Activated T-cell treated with anti-CD3 and anti-CD28 coated beads, Interleukin-2, amount 50 U/mL, for 24 hours (primary cell): ENCODE results near the gene PCDH1.
A peak's percentile ranks its signal among the peaks of the same experiment; 100 is the strongest.
"Not testable (repeated sequence)": the region's sequence is repeated elsewhere in the genome, so short reads cannot be mapped to it uniquely, and the experiment has no call there.

Experiments used
- DNase-seq: peaks from one replicate; pipeline ENCODE4 v3.0.0-alpha.2; 2020
- H3K27ac Mint-ChIP-seq: 2 replicates; pipeline ENCODE4 v1.8.0; 2020; ENCODE audit warnings: mild to moderate bottlenecking, mixed read lengths
- H3K27me3 Mint-ChIP-seq: 2 replicates; pipeline ENCODE4 v1.8.0; 2020; ENCODE audit warnings: mixed read lengths
- H3K36me3 Mint-ChIP-seq: 2 replicates; pipeline ENCODE4 v1.8.0; 2020; ENCODE audit warnings: low read depth, mixed read lengths
- H3K4me1 Mint-ChIP-seq: 2 replicates; pipeline ENCODE4 v1.8.0; 2020; ENCODE audit warnings: low read depth, mixed read lengths
- H3K4me3 Mint-ChIP-seq: 2 replicates; pipeline ENCODE4 v1.8.0; 2020; ENCODE audit warnings: mild to moderate bottlenecking, moderate library complexity, mixed read lengths
- H3K9me3 Mint-ChIP-seq: 2 replicates; pipeline ENCODE4 v1.8.0; 2020; ENCODE audit warnings: mixed read lengths

Gene PCDH1

GRCh38 chr5:141909212-141909611 lies 31.0 kb upstream of the PCDH1 start:
- no peaks in the 10 kb centered on the region for H3K36me3 Mint-ChIP-seq
- no peak for DNase-seq
- no peak overlapping the region for H3K27ac Mint-ChIP-seq
- H3K9me3 Mint-ChIP-seq: no peaks in the 10 kb centered on the region
- peaks cover 20% of the 10 kb centered on the region for H3K27me3 Mint-ChIP-seq
- H3K4me3 Mint-ChIP-seq: no peak overlapping the region
- peaks cover 10% of the 10 kb centered on the region for H3K4me1 Mint-ChIP-seq

GRCh38 chr5:141908796-141909195 lies 30.6 kb upstream of the PCDH1 start:
- H3K4me1 Mint-ChIP-seq: peaks cover 8% of the 10 kb centered on the region
- no peaks in the 10 kb centered on the region for H3K36me3 Mint-ChIP-seq
- H3K27me3 Mint-ChIP-seq: peaks cover 18% of the 10 kb centered on the region
- no peaks in the 10 kb centered on the region for H3K9me3 Mint-ChIP-seq
- DNase-seq: no peak
- no peak overlapping the region for H3K27ac Mint-ChIP-seq
- H3K4me3 Mint-ChIP-seq: no peak overlapping the region

GRCh38 chr5:141906972-141907371 lies 28.8 kb upstream of the PCDH1 start:
- Mint-ChIP-seq H3K4me1 (peaks cover 2% of the 10 kb centered on the region), H3K27ac (no peak overlapping the region), H3K36me3 (no peaks in the 10 kb centered on the region), H3K4me3 (no peak overlapping the region), H3K27me3 (peaks cover 3% of the 10 kb centered on the region), H3K9me3 (no peaks in the 10 kb centered on the region)
- DNase-seq: no peak

GRCh38 chr5:141906517-141906916 lies 28.3 kb upstream of the PCDH1 start:
- DNase-seq: no peak
- H3K4me1 Mint-ChIP-seq: peaks cover 2% of the 10 kb centered on the region
- no peaks in the 10 kb centered on the region for H3K9me3 Mint-ChIP-seq
- no peaks in the 10 kb centered on the region for H3K36me3 Mint-ChIP-seq
- no peak overlapping the region for H3K4me3 Mint-ChIP-seq
- peaks cover 5% of the 10 kb centered on the region for H3K27me3 Mint-ChIP-seq
- H3K27ac Mint-ChIP-seq: no peak overlapping the region

DNA sequence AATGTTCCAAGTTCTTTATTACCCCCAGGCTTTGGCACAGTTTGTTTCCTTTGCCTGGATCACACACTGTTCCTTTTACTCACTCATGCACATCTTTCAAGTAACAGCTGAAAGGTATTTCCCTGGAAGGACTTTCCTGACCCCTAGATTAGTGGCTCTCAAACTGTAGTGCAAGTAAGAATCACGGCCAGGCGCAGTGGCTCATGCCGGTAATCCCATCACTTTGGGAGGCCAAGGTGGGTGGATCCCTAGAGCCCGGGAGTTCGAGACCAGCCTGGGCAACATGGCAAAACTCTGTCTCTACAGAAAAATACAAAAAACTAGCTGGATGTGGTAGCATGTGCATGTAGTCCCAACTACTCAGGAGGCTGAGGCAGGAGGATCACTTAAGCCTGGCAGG lies 26.3 kb upstream of the PCDH1 start:
- H3K36me3 Mint-ChIP-seq: no peaks in the 10 kb centered on the region
- no peaks in the 10 kb centered on the region for H3K9me3 Mint-ChIP-seq
- peaks cover 2% of the 10 kb centered on the region for H3K4me1 Mint-ChIP-seq
- DNase-seq: no peak
- H3K27ac Mint-ChIP-seq: no peak overlapping the region
- peaks cover 5% of the 10 kb centered on the region for H3K27me3 Mint-ChIP-seq
- no peak overlapping the region for H3K4me3 Mint-ChIP-seq

DNA sequence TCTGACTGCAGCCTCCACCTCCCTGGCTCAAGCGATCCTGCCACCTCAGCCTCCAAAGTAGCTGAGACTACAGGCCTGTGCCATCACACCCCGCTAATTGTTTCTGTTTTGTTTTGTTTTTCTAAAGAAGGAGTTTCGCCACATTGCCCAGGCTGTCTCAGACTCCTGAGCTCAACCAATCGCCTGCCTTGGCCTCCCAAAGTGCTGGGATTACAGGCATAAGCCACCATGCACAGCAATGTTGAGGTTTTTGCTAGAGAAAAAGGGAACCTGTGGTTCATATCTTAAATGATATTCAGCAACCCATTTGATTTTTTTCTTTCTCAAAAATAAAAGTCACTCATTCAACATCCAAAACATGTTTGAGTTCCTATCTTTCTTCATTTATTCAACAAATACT lies 25.1 kb upstream of the PCDH1 start:
- peaks cover 5% of the 10 kb centered on the region for H3K27me3 Mint-ChIP-seq
- H3K27ac Mint-ChIP-seq: no peak overlapping the region
- H3K4me3 Mint-ChIP-seq: no peak overlapping the region

DNA sequence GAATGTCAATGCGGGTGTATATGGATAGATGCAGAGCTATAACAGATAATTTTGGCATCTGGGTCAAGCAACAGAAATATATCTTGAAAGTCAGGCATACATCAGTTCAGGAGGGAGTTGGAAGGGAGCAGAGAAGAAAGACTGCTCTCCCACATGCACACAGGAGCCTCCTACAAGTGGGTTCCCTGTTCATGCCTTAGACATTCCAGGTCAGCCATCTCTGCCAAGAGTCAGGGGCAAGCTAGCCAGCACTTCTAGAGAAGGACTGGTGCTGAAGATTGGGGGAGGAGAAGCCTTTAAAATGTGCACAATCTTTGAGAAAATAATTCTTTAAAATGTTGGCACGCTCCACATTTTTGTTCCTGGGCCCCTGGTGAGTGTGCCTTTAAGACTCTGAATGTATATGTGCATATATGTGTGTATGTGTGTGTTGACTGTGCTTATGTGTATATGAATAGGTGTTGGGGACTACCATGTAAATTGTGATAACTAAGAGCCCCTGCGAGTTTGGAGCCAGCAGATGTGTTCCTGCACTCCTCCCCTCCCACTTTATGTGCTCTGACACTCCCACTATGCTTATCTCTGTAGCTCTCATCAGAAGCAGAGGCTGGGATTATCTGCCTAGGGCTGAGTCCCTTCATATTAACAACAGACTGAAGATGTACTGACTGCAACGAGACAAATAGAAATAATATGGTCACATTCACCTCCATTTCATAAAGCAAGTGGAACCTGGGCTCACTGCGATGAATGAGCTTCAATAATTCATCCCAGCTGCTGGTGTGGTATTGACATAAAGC lies 24.0 kb upstream of the PCDH1 start:
- Mint-ChIP-seq H3K27me3 (peaks cover 5% of the 10 kb centered on the region), H3K4me3 (no peak overlapping the region), H3K27ac (no peak overlapping the region), H3K4me1 (no peaks in the 10 kb centered on the region), H3K36me3 (no peaks in the 10 kb centered on the region), H3K9me3 (no peaks in the 10 kb centered on the region)
- no peak for DNase-seq

More for the DNA sequence above, 25.1 kb upstream of the PCDH1 start:
- Mint-ChIP-seq H3K9me3 (no peaks in the 10 kb centered on the region), H3K4me1 (no peaks in the 10 kb centered on the region), H3K36me3 (no peaks in the 10 kb centered on the region)
- DNase-seq: no peak

DNA sequence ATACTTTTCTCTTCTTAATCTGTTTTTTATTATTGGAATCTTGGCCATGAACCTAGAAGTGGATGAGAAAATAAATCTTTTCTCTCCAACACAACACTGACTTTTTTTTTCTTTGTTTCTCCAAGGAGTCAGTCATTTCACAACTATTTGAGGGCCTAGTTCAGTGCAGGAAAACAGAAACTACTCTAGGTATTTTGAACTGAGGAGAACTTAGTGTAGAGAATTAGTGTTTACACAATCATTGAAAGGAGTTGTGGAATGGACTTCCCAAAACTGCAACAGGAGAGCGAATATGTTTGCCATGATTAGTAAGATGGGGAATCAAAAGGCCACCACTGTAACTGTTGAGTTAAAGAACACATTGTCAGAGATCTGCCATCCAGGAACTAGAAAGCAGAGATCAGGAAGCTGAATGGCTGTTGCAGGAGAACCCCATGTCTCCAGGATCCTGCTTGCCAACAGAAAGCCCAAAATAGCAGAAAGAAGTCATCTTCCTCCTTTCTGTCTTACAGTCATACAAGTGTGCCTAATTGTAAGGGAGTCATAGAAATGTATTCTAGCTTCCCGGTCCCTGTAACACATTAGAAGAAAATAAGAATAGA lies 20.3 kb upstream of the PCDH1 start:
- H3K27ac Mint-ChIP-seq: no peak overlapping the region
- no peaks in the 10 kb centered on the region for H3K4me1 Mint-ChIP-seq
- no peak overlapping the region for H3K4me3 Mint-ChIP-seq

DNA sequence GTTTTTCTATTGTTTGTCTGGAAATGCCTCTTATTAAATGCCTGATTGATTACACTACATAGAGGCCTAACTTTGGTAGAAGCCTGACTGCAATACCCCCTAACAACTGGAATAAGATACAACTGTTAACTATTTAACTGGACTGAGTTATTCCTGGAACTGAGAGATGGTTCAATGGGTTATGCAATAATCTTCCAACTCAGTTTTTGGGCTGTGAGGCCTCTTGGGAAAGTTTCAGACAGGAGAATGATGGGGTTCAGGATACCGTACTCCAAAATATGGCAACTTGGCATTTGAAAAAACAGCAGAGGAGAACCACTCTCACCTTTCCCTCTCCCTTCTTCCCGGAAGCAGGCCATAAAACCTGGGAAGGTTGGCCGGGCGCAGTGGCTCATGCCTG lies 19.2 kb upstream of the PCDH1 start:
- no peak for DNase-seq
- Mint-ChIP-seq H3K4me3 (no peak overlapping the region), H3K36me3 (no peaks in the 10 kb centered on the region), H3K9me3 (no peaks in the 10 kb centered on the region), H3K27me3 (peaks cover 5% of the 10 kb centered on the region), H3K4me1 (no peaks in the 10 kb centered on the region), H3K27ac (no peak overlapping the region)

More for the DNA sequence above, 20.3 kb upstream of the PCDH1 start:
- no peaks in the 10 kb centered on the region for H3K9me3 Mint-ChIP-seq
- no peaks in the 10 kb centered on the region for H3K36me3 Mint-ChIP-seq
- H3K27me3 Mint-ChIP-seq: peaks cover 5% of the 10 kb centered on the region
- DNase-seq: no peak

DNA sequence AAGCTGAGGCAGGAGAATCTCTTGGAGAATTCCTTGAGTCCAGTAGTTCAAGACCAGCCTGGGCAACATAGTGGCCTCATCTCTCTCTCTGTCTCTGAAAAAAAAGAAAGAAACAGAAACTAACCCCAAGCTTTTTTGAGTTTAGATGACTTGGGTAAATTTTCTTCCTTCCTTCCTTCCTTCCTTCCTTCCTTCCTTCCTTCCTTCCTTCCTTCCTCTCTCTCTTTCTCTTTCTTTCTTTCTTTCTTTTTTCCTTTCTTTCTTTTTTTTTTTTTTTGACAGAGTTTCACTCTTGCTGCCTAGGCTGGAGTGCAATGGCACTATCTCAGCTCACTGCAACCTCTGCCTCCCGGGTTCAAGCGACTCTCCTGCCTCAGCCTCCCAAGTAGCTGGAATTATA lies 12.2 kb upstream of the PCDH1 start:
- peaks cover 23% of the 10 kb centered on the region for H3K27me3 Mint-ChIP-seq
- not testable (repeated sequence) for H3K36me3 Mint-ChIP-seq, H3K9me3 Mint-ChIP-seq, H3K4me3 Mint-ChIP-seq, H3K4me1 Mint-ChIP-seq, DNase-seq, H3K27ac Mint-ChIP-seq

DNA sequence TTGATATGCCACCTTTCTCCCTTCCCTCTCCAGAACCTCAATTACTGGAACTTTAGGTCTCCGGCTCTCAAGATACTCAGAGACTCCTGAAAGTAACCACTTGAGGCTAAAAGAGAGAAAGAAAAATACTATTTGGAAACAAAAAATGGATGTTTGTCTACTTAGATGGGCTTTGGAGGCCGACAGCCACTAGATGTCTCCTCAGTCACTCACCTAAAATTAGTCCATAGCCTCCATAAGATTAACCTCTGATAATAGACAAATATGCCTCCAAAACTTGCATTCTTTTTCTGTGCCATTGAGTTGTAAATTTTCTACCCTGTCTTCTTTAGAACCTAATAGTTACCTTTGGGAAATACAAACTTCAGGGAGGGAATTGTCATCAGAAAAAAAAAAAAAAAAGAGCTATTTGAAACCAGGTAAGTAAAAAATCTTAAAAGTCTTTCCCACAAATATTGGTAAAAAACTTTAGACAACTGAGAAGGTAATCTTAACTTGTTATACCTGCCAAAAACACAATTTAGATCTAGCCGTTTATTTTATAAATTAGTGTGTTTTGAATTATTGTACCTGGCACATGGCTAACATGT lies 11.2 kb upstream of the PCDH1 start:
- no peaks in the 10 kb centered on the region for H3K36me3 Mint-ChIP-seq
- H3K9me3 Mint-ChIP-seq: no peaks in the 10 kb centered on the region
- H3K27ac Mint-ChIP-seq: no peak overlapping the region
- DNase-seq: no peak
- H3K4me1 Mint-ChIP-seq: no peaks in the 10 kb centered on the region
- peaks cover 34% of the 10 kb centered on the region for H3K27me3 Mint-ChIP-seq
- no peak overlapping the region for H3K4me3 Mint-ChIP-seq

DNA sequence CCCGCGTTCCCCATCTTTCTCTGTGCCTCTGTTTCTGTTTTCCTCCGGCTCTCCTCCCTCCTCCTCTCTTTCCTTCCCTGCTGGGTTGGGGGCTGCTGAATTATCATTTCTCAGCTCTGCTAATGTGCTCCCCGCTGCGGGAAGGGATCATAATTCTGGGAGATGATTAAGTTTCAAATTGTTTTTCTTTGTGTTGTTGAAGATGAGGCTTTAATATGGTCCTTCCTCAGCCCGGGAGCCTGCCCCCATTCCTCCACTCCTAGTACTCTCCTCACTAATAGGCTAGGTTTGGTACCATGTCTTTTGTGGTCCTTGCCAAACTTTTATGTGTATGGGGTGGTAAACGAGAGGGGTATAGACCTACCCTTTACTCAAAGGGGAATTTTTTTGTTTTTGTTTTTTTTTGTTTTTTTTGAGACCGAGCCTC lies 5.7 kb upstream of the PCDH1 start:
- Mint-ChIP-seq H3K36me3 (no peaks in the 10 kb centered on the region), H3K27ac (no peak overlapping the region), H3K27me3 (peaks cover 73% of the 10 kb centered on the region), H3K4me1 (peaks cover 8% of the 10 kb centered on the region), H3K4me3 (no peak overlapping the region), H3K9me3 (no peaks in the 10 kb centered on the region)
- no peak for DNase-seq

GRCh38 chr5:141883184-141883891 lies 5.1 kb upstream of the PCDH1 start:
- H3K27me3 Mint-ChIP-seq: peaks cover 77% of the 10 kb centered on the region

DNA sequence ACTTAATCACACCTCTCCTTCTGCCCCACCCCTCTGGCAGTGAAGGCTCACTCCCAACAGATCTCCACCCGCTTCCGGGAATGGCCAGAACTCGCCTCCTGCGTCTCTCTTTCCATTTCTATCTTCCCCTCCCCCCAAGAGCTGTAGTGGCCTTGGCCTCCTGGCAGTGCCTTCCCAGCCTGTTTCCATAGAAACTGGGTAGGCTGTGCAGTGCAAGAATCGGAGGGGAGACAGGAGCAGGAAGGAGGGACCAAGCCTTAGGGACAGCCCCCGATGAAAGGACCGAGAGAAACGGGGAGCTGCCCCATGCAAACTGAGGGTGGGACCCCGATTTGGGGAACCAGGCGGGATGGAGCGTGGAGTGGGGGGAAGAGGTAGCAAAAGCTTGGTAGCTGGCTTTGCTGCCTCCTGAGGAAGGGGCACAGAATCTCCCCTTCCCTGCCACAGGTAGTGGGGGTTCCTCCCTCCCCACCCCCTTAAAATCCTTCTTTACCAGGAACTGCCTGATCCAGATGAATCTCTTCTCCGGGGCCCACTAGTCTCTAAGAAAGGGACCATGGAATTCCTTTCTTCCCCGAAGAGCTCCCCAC lies 4.5 kb upstream of the PCDH1 start:
- Mint-ChIP-seq H3K9me3 (no peaks in the 10 kb centered on the region), H3K27ac (no peak overlapping the region), H3K4me3 (no peak overlapping the region), H3K4me1 (peaks cover 15% of the 10 kb centered on the region), H3K27me3 (peaks cover 79% of the 10 kb centered on the region), H3K36me3 (no peaks in the 10 kb centered on the region)
- DNase-seq: no peak

More at GRCh38 chr5:141883184-141883891, 5.1 kb upstream of the PCDH1 start:
- Mint-ChIP-seq H3K36me3 (no peaks in the 10 kb centered on the region), H3K9me3 (no peaks in the 10 kb centered on the region), H3K4me3 (no peak overlapping the region), H3K4me1 (peaks cover 13% of the 10 kb centered on the region), H3K27ac (no peak overlapping the region)
- peak; percentile 45 for DNase-seq
